Hepatocyte (in vitro differentiated cells): ENCODE data around the gene AKAP12.

Source experiments
- EZH2 ChIP-seq: fragments of 200-600 bp; sonication (generic); IDR thresholded peaks from 2 replicates; pipeline ENCODE4 v1.6.1; 2016; ENCODE audit warnings: antibody characterized with exemption, mild to moderate bottlenecking, borderline replicate concordance
- TF ChIP-seq, protein P1 (sequence below): fragments of 200-600 bp; sonication (generic); IDR thresholded peaks from 2 replicates; pipeline ENCODE4 v1.5.1; 2016; ENCODE audit warnings: antibody characterized with exemption, mild to moderate bottlenecking; ENCODE audit not compliant: poor library complexity

DNA sequence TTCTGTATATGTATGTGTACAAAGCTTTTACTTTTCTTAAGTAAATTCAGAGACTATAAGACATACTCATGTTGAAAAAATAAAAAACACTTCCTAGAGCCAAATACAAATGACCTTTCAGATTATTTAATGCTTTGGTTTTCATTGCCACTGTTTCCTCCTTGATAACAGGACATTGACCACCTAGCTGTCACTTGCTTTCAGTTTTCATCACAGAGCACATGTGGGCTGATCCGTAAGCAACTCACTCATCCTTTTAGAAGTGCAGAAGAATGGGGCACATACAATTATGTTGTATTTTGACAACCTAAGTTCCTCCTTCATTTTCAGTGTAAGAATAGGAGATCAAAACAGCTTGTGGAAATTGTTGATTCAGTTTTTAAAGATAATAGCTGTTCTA is 145.4 kb downstream of the AKAP12 start:
- TF ChIP-seq, protein P1, sequence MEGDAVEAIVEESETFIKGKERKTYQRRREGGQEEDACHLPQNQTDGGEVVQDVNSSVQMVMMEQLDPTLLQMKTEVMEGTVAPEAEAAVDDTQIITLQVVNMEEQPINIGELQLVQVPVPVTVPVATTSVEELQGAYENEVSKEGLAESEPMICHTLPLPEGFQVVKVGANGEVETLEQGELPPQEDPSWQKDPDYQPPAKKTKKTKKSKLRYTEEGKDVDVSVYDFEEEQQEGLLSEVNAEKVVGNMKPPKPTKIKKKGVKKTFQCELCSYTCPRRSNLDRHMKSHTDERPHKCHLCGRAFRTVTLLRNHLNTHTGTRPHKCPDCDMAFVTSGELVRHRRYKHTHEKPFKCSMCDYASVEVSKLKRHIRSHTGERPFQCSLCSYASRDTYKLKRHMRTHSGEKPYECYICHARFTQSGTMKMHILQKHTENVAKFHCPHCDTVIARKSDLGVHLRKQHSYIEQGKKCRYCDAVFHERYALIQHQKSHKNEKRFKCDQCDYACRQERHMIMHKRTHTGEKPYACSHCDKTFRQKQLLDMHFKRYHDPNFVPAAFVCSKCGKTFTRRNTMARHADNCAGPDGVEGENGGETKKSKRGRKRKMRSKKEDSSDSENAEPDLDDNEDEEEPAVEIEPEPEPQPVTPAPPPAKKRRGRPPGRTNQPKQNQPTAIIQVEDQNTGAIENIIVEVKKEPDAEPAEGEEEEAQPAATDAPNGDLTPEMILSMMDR, result no peak
- no peak for TF ChIP-seq EZH2
